Amniotic epithelial cell (primary cell): Measurements from ENCODE around the gene MCTP1.
A peak's percentile ranks its signal among the peaks of the same experiment; 100 is the strongest.

Source experiments
- DNase-seq: peaks from one replicate; pipeline ENCODE4 v3.0.0-alpha.2; 2010; ENCODE audit warnings: low read depth

The MCTP1 gene

DNA sequence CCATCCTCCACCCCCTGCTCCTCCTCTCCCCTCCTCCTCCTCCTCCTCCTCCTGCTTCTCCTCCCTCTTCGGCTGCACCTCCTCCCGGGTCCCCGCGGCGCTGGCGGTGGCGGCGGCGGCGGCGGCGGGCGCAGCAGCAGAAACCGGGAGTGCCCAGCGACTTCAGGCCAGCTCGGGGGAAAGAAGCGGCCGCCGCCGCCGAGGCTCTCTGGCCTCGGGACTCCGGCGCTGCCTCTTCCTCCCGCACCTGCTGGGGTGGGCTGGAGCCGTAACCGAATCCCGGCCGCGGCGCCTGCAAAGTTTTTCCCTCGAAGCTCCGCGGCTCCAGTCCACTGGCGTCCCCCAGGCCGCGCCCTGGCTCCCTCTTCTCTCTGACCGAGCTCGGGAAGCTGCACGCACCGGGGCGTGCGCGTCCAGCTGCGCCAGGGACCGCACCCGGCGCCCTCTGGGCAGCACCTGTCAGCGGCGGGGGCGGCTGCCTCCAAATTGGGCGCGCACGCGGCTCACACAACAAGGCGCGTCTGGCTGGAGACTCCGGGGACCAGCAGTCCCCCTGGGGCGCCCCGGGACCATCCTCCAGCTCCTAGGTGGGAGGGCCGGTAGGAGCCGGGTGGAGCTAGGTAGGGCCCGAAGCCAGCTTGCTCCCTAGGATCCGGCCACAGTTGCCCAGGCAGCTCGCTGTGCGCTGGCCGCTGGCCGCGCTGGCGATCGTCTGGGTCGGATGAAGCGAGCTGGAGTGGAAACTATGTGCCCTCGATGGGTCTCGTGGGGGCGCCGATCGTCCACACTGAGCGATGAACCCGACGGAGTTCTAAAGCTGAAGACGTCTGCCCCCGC, at the start of gene MCTP1:
TSS of gene MCTP1 (minus strand) at position 523 of the 837 bp plus-strand sequence.
- DNase-seq: no peak

DNA sequence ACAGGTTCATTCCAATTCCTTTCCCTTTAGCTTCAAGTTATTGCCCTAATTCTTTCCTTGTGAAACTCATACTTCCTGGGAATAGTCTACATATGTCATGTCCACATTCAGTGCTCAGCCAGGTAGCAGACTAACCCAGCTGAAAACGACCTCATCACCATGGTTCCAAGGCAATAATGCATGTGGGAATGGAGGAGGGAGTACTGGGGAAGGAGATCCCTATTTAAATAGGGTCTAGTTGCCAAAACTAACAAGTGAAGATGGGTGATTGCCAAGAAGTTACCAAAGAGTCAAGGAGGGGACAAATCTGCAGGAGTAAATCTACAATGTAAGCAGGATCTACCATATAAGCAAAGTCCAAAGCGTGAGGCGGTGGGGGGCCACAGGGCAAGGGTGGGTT, 47.3 kb upstream of the MCTP1 start:
- DNase-seq: no peak

GRCh38 chr5:95331358-95331757, 46.5 kb upstream of the MCTP1 start:
- no peak for DNase-seq

GRCh38 chr5:95327211-95327610, 42.3 kb upstream of the MCTP1 start:
- DNase-seq: no peak

- DNase-seq: no peak
Observed at GRCh38 chr5:95317687-95318086, 32.8 kb upstream of the MCTP1 start.

GRCh38 chr5:95317085-95317484, 32.2 kb upstream of the MCTP1 start:
- no peak for DNase-seq

DNA sequence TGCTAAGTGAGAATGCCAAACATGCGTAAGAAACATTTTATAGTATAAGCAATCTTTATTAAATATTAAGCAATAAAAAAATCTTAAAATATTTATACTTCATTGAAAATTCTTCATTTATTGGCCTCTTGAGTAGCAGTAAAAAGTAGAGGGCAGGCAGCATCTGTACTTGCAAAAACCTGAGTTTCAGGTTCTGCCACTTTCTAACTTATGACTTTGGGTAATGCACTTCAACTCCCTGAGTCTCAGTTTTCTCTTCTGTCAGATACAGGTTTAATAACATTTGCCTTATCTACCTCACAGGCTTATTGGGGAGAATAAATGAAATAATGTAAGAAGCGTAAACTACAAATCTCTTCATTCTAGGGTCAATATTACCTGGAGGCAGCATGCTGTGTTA, 19.8 kb upstream of the MCTP1 start:
- no peak for DNase-seq

- DNase-seq: no peak
Observed at GRCh38 chr5:95298651-95299050, 13.8 kb upstream of the MCTP1 start.

GRCh38 chr5:95296291-95296690, 11.4 kb upstream of the MCTP1 start:
- no peak for DNase-seq

GRCh38 chr5:95285409-95285755, 488 bp upstream of the MCTP1 start:
- DNase-seq: no peak

DNA sequence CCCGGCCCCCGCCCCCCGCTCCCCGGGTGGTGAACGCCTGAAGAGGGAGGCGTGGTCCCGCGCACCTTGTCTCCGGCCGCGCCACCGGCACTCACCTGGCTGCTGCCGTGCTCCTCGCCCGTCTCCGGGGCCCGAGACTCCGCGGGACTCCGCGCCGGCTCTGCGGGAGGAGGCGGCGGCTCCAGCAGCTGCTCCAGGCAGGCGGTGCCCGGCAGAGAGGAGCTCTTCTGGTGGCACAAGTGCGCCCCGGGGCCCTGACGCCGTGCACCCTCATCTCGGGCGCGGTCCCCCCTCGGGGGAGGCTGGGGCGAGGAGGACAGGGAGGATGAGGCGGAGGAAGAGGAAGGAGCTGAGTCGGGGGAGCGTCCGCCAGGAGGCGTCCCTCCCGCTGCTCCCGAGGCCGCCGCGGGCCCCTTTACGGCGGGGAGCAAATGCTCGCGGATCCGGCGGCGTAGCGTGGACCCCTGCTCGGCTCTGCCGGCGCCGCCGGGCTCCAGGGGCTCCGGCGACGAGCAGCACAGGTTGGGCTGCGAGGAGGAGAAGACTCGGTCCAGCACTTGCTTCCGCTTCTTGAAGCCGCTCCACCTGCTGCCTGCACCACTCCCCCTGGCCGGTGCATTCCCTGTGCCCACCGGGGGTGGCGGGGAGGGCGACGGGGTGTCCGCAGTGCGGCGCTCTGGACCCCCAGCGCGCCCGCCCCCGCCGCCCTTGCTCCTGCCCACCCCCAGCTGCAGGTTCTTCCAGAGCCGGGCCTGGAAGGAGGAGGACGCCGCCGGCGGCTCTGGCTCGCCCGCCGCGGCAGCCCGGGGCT, 928 bp downstream of the MCTP1 start:
- DNase-seq: no peak

GRCh38 chr5:95283022-95283615, 1.8 kb downstream of the MCTP1 start:
- DNase-seq: no peak

DNA sequence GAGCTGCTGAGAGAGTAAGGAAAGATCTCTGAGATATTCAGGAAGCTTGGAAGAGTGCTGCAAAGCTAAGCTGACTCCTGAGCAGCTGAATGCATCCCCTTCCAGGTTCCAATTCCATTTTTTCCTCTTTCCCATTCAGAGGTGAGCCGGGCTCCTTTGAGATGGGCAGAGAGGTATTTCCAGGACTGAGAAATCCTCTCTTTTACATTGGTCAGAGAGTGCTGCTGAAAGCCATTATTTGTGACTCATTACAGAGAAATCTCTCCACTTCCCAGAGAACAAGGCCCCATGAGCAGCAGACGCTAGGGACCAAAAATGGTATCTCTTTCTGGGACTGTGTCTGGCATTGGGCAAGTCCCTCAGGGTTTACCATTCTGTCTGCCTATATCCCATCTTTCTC, 3.7 kb downstream of the MCTP1 start:
- DNase-seq: peak; percentile 16

DNA sequence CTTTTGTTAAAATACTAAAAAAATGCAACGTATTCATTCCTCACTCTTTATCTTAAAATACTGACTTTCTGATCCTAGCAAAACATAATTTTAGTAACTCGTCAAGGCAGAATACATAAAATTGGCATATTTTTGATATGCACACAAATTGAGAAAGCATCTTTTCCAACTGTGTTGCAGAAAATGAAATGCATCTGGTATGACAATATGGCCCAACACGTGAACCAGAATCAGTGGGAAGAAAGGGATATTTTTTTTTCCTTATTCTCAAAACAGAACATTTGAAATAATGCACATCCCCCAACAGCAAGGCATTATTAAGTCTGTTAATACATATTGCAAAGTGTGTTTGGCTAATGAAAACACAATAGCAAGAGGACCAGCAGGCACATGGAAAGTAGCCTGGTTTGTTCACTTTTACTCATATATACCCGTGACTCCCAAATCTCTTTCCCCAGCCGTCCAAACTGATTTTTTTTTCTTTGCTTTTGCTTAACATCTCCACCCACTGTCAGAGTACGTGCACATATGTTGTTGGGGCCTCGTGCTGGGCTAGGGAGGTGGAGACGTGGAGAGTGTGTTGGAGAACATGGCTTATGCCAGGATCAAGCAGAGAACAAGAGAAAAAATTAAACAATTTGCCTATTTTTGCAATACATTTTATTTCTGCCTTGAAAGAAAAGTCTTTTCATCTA, 4.3 kb downstream of the MCTP1 start:
- DNase-seq: no peak

DNA sequence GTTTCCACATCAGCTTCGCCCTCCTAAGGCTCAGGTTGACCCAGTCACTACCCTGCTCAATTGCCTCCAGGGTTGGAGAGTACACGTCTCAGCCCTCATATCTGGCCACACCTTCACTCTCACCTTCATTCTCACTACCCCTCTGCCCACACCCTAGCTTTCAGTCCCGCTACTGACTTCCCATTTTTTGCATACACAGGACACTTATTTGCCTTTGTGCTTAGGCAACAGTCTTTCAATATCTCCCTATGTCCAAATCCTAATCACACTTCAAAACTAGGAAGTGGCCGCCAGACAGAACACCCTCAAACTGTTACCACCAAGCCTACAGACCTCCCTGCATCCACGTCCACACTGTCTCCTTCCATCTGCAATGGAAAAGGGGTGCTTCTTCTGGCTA, 10.9 kb downstream of the MCTP1 start:
- no peak for DNase-seq

- DNase-seq: no peak
Observed at GRCh38 chr5:95272316-95272929, 12.5 kb downstream of the MCTP1 start.

GRCh38 chr5:95262933-95263660, 21.8 kb downstream of the MCTP1 start:
- no peak for DNase-seq

DNA sequence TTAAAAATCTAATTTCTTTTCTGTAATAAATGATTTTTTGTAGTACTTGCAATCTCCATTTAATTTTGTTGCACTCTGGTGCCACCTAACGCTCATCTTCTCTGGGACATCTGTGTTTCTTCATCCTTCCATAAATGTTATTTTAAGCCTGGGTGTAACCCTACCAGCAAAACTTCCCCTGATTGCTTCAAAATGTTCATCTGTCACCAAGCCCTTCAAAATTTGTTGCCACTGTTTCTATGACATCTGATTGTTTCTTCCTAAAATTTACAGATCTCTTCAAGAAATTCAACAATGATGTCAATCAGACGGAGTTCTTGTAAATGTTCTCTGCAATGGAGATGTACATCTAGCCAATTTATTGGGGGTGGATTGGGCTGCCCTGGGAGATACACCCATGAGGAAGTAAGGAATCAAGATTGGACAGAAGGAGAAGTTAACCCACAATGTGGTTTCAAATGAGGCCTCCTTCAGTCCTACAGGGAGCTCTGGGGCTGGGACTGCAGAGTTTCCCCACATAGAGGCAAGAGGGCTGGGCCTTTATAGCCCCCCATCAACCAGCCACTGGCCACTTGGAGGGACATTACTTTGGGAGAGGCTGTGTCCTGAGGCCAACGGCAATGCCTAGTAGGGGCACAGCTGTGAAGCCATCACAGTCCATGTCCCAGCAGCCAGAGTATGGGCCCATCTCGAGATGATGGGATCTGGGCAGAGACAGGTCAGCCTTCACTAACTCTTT, 23.3 kb downstream of the MCTP1 start:
- DNase-seq: peak; percentile 33

DNA sequence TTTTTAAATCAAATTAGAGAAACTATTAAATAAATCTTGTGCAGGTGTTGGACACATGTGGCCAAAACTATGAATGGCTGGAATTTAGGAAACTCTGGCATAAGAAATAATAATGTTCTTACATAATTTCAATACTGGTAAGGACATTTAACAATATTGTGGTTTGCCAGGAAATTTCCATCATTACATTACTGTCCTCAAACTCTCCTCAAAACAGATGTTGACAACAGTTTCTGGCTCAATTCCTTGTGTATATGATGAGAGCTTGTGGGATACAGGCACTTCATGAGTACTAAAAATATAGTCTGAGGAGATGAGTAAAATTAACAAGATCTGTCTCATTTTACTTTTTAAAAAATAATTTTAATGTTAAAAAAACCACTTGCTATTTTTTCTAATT, 27.9 kb downstream of the MCTP1 start:
- no peak for DNase-seq

DNA sequence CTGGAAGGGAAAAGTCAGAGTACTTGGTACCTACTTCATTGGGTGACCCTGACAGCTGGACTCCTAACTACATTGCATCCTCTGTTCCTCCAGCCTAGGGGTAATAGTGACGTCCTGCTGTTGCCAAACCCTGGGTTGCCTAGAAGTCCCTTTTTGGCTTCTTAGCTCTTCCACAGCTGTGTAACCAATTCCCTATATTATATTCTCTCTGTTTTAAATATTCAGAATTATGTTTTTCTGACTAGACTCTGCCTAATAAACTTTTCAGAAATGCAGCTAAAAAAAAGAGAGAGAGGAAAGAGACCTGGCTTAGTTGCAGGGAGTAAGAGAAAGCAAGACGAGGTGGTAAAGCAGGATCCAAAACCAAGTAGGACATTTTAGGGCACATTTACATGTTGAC, 28.4 kb downstream of the MCTP1 start:
- DNase-seq: no peak

DNA sequence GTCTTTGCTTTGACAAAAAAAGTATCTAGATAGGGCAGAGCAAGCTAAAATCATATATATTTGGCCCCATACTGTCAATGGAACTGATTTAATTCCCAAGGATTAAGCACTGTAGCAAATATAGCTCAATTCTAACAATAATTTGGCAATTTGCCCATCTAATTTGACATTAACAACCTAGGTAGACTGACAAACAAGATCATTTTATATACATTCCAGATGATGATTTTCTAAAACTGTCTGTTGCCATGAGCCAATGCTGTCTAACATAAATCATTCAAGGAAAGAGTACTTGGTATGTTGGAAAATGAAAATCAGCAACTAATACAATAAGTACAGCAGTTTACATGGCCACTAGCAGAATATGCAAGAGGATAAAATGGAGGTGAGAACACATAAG, 32.1 kb downstream of the MCTP1 start:
- no peak for DNase-seq
